Measurements from ENCODE around the gene MMP19. TPM values are rescaled to one million over a fixed set of nuclear protein-coding genes. Genes with fewer than 3 reads are reported as not detected.

MMP19 gene
- total RNA-seq, 4 donors from 2014 or later, result 3.3 to 44.6 (median 5.2) TPM

DNA sequence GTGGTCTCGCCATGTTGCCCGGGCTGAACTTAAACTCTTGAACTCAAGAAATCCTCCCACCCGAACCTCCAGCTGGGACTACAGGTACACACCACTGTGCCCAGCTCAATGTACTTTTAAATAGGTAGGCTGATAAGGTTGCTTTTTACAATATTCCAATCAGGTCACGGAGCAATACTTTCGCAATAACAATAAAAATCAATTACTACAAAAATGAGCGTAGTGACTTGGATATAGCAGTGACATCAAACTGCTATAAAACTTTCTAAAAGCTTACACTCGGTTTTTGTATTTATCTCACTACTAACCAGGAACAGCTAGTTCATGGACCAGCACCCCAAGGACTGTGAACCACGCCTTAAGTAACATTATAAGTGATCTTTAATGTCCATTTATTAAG, 35.8 kb downstream of the MMP19 start:
- no peak overlapping the region for H3K27ac ChIP-seq
- H3K36me3 ChIP-seq, result peaks cover 0 to 29% (median 0%) of the 10 kb centered on the region in 3 donors
- no peaks in the 10 kb centered on the region for H3K27me3 ChIP-seq
- H3K4me1 ChIP-seq, result peaks cover 0 to 1% (median 0%) of the 10 kb centered on the region in 4 donors
- no peak for DNase-seq
- no peak overlapping the region for H3K4me3 ChIP-seq
- no peak for TF ChIP-seq POLR2A (IDR thresholded peaks at IDR 0.05)
- TF ChIP-seq, protein P1, sequence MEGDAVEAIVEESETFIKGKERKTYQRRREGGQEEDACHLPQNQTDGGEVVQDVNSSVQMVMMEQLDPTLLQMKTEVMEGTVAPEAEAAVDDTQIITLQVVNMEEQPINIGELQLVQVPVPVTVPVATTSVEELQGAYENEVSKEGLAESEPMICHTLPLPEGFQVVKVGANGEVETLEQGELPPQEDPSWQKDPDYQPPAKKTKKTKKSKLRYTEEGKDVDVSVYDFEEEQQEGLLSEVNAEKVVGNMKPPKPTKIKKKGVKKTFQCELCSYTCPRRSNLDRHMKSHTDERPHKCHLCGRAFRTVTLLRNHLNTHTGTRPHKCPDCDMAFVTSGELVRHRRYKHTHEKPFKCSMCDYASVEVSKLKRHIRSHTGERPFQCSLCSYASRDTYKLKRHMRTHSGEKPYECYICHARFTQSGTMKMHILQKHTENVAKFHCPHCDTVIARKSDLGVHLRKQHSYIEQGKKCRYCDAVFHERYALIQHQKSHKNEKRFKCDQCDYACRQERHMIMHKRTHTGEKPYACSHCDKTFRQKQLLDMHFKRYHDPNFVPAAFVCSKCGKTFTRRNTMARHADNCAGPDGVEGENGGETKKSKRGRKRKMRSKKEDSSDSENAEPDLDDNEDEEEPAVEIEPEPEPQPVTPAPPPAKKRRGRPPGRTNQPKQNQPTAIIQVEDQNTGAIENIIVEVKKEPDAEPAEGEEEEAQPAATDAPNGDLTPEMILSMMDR (IDR thresholded peaks at IDR 0.05), result no peak
- no peaks in the 10 kb centered on the region for H3K9me3 ChIP-seq

DNA sequence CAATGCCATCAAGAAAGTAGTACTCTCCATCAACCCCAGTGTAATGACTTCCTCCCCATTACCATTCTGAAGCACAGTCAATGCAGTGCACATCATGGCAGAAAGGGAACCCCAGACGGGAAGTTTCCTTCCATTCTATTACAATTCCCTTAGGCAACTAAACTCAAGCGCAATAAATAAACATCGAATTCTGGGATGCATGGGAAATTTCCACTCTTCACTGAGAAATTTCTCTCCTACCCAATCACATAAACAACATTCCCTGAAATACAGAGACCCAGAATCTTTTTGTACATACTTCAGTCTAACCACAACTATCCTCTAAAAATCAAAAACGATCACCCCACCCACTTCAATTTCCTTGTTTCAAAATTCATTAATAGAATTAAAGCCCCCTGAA, 45.2 kb downstream of the MMP19 start:
- DNase-seq, result no peak
- Histone ChIP-seq H3K4me1 (no peaks in the 10 kb centered on the region), H3K9me3 (no peaks in the 10 kb centered on the region), H3K27ac (no peak overlapping the region), H3K27me3 (no peaks in the 10 kb centered on the region), H3K4me3 (no peak overlapping the region), H3K36me3 (peaks cover 0 to 68% (median 0%) of the 10 kb centered on the region in 3 donors)
- no peak for TF ChIP-seq POLR2A (IDR thresholded peaks at IDR 0.05)

DNA sequence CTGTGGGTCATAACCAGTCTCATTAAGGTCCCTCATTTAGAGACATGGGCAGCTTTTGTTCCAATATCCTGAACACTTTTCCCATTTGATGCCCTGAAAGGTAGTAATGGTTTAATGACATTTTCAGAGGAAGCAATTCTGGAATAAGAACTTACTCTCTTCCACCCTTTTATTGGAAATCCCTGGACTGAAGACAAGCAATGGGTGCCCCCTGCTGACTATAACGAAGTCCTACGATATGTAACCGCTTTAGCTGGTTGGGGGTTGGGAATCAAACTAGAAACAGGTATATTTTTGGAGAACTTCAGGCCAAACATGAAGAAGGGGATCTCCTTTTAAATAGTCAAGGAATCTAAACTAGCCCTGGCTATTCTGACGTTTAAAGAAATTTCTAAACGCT, 45.7 kb downstream of the MMP19 start:
- Histone ChIP-seq H3K4me1 (no peaks in the 10 kb centered on the region), H3K36me3 (peaks cover 0 to 72% (median 0%) of the 10 kb centered on the region in 3 donors), H3K4me3 (no peak overlapping the region), H3K9me3 (no peaks in the 10 kb centered on the region), H3K27ac (no peak overlapping the region), H3K27me3 (no peaks in the 10 kb centered on the region)
- no peak for DNase-seq
- TF ChIP-seq, protein P1 (IDR thresholded peaks at IDR 0.05), result peak in 3 of 6 experiments; percentile 44 to 49 (median 45)
- TF ChIP-seq POLR2A (IDR thresholded peaks at IDR 0.05), result no peak

DNA sequence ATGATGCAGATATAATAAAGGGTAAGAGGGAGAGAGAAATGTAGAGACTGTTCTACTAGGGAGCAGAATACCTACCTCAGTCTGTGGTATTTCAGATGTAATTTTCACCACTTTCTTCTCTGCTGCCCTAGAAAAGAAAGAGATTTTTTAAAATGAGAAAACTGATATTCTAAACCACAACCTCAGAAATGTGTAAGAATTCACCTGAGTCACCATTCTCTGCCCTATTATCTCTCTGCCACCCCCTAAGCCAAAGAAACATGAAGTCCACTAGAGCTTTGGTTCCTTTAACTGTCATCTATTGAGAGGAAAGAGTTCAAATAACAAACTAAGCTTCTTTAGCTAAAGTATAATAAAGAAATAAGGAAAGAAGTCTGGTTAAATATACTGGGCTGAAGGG, 46.8 kb downstream of the MMP19 start:
- TF ChIP-seq POLR2A (IDR thresholded peaks at IDR 0.05), result no peak
- TF ChIP-seq, protein P1 (IDR thresholded peaks at IDR 0.05), result no peak
- Histone ChIP-seq H3K27me3 (no peaks in the 10 kb centered on the region), H3K27ac (no peak overlapping the region), H3K4me1 (no peaks in the 10 kb centered on the region), H3K9me3 (no peaks in the 10 kb centered on the region), H3K4me3 (no peak overlapping the region), H3K36me3 (peaks cover 0 to 70% (median 0%) of the 10 kb centered on the region in 3 donors)
- no peak for DNase-seq

DNA sequence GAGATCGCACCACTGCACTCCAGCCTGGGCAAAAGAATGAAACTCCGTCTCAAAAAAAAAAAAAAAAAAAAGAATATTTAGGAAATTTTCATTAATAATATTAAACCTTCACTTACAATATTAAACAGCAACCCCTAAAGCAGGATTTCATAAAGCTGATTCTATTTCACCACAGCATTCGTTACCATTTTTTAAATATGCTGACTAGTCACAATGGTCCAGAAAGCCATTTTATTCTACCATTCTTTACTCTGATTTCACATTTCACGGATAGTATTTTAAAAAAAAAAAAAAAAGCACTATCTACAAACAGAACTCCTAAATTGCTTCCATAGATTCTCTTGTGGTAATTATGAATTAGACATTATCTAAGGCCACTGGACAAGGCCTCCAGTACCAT, 52.8 kb downstream of the MMP19 start:
- Histone ChIP-seq H3K9me3 (no peaks in the 10 kb centered on the region), H3K27ac (no peak overlapping the region), H3K36me3 (peaks cover 0 to 92% (median 4%) of the 10 kb centered on the region in 3 donors), H3K4me3 (no peak overlapping the region), H3K27me3 (no peaks in the 10 kb centered on the region), H3K4me1 (no peaks in the 10 kb centered on the region)
- no peak for DNase-seq
- no peak for TF ChIP-seq POLR2A (IDR thresholded peaks at IDR 0.05)
- TF ChIP-seq, protein P1 (IDR thresholded peaks at IDR 0.05), result no peak

DNA sequence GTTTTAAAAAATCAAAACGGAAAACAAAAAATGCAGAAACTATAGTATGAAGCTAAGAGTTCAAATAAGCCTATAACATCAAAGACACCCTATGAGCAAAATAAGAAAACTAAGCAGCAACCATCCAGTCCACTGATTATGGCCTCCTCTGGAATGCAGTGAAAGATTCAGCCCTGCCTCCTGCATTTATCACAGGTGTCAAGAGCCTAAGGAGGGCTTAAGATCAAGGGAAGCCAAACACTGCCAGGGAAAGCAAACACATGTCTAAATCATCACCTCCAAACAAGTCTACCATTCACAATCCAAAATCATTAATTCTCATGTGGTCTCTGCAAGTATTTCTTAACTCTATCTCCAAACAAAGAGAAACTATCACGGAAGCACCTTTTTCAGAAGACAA, 53.6 kb downstream of the MMP19 start:
- DNase-seq, result no peak
- Histone ChIP-seq H3K27me3 (no peaks in the 10 kb centered on the region), H3K27ac (no peak overlapping the region), H3K36me3 (peaks cover 0 to 84% (median 4%) of the 10 kb centered on the region in 3 donors), H3K9me3 (no peaks in the 10 kb centered on the region), H3K4me1 (no peaks in the 10 kb centered on the region), H3K4me3 (no peak overlapping the region)
- TF ChIP-seq POLR2A (IDR thresholded peaks at IDR 0.05), result no peak
- TF ChIP-seq, protein P1 (IDR thresholded peaks at IDR 0.05), result no peak

All from Peyer's patch (tissue), 4 donors.